Prostate gland (tissue), 2 donors: ENCODE results near the gene JAGN1.

ENCODE experiments used
- POLR2A ChIP-seq: fragments of 450-650 bp; IDR thresholded peaks from one replicate; pipeline ENCODE4 v1.6.1; 2016; ENCODE audit warnings: antibody characterized with exemption, mild to moderate bottlenecking
- TF ChIP-seq, protein P1 (sequence below), 4 experiments: fragments of 200-600 bp in 2 of 4; fragments of 450-650 bp in 2 of 4; sonication (generic) in 2 of 4; IDR thresholded peaks; 1 replicate in 3 of 4; 2 replicates in 1 of 4; pipeline ENCODE4 v1.5.1; 2016 to 2019; ENCODE audit warnings: antibody characterized with exemption in 4 of 4, mild to moderate bottlenecking in 2 of 4, moderate library complexity in 2 of 4

DNA sequence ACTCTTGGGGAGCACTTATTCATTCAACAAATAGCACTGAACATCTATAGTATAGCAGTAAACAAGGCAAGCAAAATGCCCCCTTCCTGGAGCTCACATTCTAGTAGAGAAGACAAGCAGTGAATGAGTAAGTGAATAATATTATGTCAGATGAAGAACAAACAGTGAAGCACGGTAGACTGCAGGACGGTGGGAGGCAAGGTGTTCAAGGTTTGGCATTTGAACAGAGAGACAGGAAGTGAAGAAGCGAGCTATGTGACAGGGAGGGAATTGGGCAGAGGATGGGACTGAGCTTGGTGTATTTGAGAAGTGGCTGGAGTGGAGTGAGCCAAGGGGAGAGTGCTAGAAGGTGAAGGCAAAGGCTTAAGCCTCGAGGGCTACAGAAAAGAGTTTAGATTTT, 44.6 kb downstream of the JAGN1 start:
- TF ChIP-seq, protein P1, sequence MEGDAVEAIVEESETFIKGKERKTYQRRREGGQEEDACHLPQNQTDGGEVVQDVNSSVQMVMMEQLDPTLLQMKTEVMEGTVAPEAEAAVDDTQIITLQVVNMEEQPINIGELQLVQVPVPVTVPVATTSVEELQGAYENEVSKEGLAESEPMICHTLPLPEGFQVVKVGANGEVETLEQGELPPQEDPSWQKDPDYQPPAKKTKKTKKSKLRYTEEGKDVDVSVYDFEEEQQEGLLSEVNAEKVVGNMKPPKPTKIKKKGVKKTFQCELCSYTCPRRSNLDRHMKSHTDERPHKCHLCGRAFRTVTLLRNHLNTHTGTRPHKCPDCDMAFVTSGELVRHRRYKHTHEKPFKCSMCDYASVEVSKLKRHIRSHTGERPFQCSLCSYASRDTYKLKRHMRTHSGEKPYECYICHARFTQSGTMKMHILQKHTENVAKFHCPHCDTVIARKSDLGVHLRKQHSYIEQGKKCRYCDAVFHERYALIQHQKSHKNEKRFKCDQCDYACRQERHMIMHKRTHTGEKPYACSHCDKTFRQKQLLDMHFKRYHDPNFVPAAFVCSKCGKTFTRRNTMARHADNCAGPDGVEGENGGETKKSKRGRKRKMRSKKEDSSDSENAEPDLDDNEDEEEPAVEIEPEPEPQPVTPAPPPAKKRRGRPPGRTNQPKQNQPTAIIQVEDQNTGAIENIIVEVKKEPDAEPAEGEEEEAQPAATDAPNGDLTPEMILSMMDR (IDR thresholded peaks at IDR 0.05), result no peak
- no peak for TF ChIP-seq POLR2A
